Neuron (in vitro differentiated cells): ENCODE measurements around the gene RTN4R.
"Not testable (repeated sequence)": the region's sequence is repeated elsewhere in the genome, so short reads cannot be mapped to it uniquely, and the experiment has no call there.

ENCODE experiments used
- H2AFZ ChIP-seq: one replicate; pipeline ENCODE4 v1.6.1; 2013; ENCODE audit warnings: low read depth, mild to moderate bottlenecking, inconsistent platforms, low read length, moderate library complexity
- H3K27me3 ChIP-seq: one replicate; pipeline ENCODE4 v1.6.1; 2013; ENCODE audit warnings: low read length; ENCODE audit not compliant: insufficient read depth
- H3K36me3 ChIP-seq: one replicate; pipeline ENCODE4 v1.6.1; 2013; ENCODE audit warnings: low read length; ENCODE audit not compliant: insufficient read depth
- H3K4me1 ChIP-seq: one replicate; pipeline ENCODE4 v1.6.1; 2013; ENCODE audit warnings: low read length; ENCODE audit not compliant: insufficient read depth
- H3K4me3 ChIP-seq: 2 replicates; pipeline ENCODE4 v1.5.1; 2013; ENCODE audit warnings: mild to moderate bottlenecking, low read length, moderate library complexity
- H3K9me3 ChIP-seq: one replicate; pipeline ENCODE4 v1.6.1; 2013; ENCODE audit warnings: low read length

Gene RTN4R

GRCh38 chr22:20266667-20267440 lies 1.3 kb downstream of the RTN4R start:
- H3K4me3 ChIP-seq: peak overlapping the region; percentile 85
- H3K9me3 ChIP-seq: not testable (repeated sequence)

GRCh38 chr22:20265772-20266666 lies 2.1 kb downstream of the RTN4R start:
- H2AFZ ChIP-seq, H3K4me3 ChIP-seq, H3K9me3 ChIP-seq, H3K36me3 ChIP-seq, H3K27me3 ChIP-seq: not testable (repeated sequence)
- peaks cover 36% of the 10 kb centered on the region for H3K4me1 ChIP-seq

More at GRCh38 chr22:20266667-20267440, 1.3 kb downstream of the RTN4R start:
- H3K27me3 ChIP-seq, H2AFZ ChIP-seq, H3K36me3 ChIP-seq: not testable (repeated sequence)
- H3K4me1 ChIP-seq: peaks cover 42% of the 10 kb centered on the region

GRCh38 chr22:20264614-20265452 lies 3.3 kb downstream of the RTN4R start:
- Histone ChIP-seq H3K36me3 (no peaks in the 10 kb centered on the region), H3K27me3 (no peaks in the 10 kb centered on the region), H2AFZ (no peak overlapping the region), H3K4me3 (no peak overlapping the region), H3K4me1 (peaks cover 33% of the 10 kb centered on the region), H3K9me3 (no peaks in the 10 kb centered on the region)

- not testable (repeated sequence) for H3K9me3 ChIP-seq, H2AFZ ChIP-seq, H3K36me3 ChIP-seq, H3K4me3 ChIP-seq, H3K27me3 ChIP-seq
- H3K4me1 ChIP-seq: peaks cover 23% of the 10 kb centered on the region
Observed at GRCh38 chr22:20263404-20264281, 4.5 kb downstream of the RTN4R start.

GRCh38 chr22:20262582-20263147 lies 5.5 kb downstream of the RTN4R start:
- Histone ChIP-seq H3K36me3 (no peaks in the 10 kb centered on the region), H3K9me3 (no peaks in the 10 kb centered on the region), H3K27me3 (no peaks in the 10 kb centered on the region), H3K4me3 (no peak overlapping the region), H3K4me1 (peaks cover 20% of the 10 kb centered on the region), H2AFZ (no peak overlapping the region)

- H3K27me3 ChIP-seq: no peaks in the 10 kb centered on the region
- no peaks in the 10 kb centered on the region for H3K9me3 ChIP-seq
- no peak overlapping the region for H2AFZ ChIP-seq
- no peaks in the 10 kb centered on the region for H3K36me3 ChIP-seq
- no peak overlapping the region for H3K4me3 ChIP-seq
- H3K4me1 ChIP-seq: peaks cover 15% of the 10 kb centered on the region
Observed at GRCh38 chr22:20261848-20262581, 6.1 kb downstream of the RTN4R start.

- Histone ChIP-seq H3K36me3 (no peaks in the 10 kb centered on the region), H2AFZ (no peak overlapping the region), H3K27me3 (no peaks in the 10 kb centered on the region), H3K9me3 (no peaks in the 10 kb centered on the region), H3K4me3 (no peak overlapping the region), H3K4me1 (peaks cover 9% of the 10 kb centered on the region)
Observed at GRCh38 chr22:20260071-20260765, 7.9 kb downstream of the RTN4R start.

GRCh38 chr22:20259327-20259688 lies 8.8 kb downstream of the RTN4R start:
- H3K4me1 ChIP-seq: peaks cover under 1% of the 10 kb centered on the region
- no peaks in the 10 kb centered on the region for H3K9me3 ChIP-seq

GRCh38 chr22:20258584-20259326 lies 9.4 kb downstream of the RTN4R start:
- Histone ChIP-seq H3K9me3 (no peaks in the 10 kb centered on the region), H3K4me1 (no peaks in the 10 kb centered on the region), H3K36me3 (no peaks in the 10 kb centered on the region), H2AFZ (no peak overlapping the region), H3K4me3 (no peak overlapping the region), H3K27me3 (no peaks in the 10 kb centered on the region)

More at GRCh38 chr22:20259327-20259688, 8.8 kb downstream of the RTN4R start:
- no peak overlapping the region for H2AFZ ChIP-seq
- H3K27me3 ChIP-seq: no peaks in the 10 kb centered on the region
- no peaks in the 10 kb centered on the region for H3K36me3 ChIP-seq
- no peak overlapping the region for H3K4me3 ChIP-seq

- H3K36me3 ChIP-seq: no peaks in the 10 kb centered on the region
- H3K4me1 ChIP-seq: no peaks in the 10 kb centered on the region
- H3K4me3 ChIP-seq: no peak overlapping the region
- H3K27me3 ChIP-seq: no peaks in the 10 kb centered on the region
- no peaks in the 10 kb centered on the region for H3K9me3 ChIP-seq
- H2AFZ ChIP-seq: no peak overlapping the region
Observed at GRCh38 chr22:20258021-20258299, 10.2 kb downstream of the RTN4R start.
